GM12874 (cell line): ENCODE data around the gene IGF1.

Experiments used
- TF ChIP-seq, protein P1 (sequence below): IDR thresholded peaks from 2 replicates; pipeline ENCODE4 v1.5.1; 2011; ENCODE audit warnings: low read depth, mild to moderate bottlenecking, control low read depth, low read length, moderate library complexity; ENCODE audit not compliant: insufficient read depth

The IGF1 gene

DNA sequence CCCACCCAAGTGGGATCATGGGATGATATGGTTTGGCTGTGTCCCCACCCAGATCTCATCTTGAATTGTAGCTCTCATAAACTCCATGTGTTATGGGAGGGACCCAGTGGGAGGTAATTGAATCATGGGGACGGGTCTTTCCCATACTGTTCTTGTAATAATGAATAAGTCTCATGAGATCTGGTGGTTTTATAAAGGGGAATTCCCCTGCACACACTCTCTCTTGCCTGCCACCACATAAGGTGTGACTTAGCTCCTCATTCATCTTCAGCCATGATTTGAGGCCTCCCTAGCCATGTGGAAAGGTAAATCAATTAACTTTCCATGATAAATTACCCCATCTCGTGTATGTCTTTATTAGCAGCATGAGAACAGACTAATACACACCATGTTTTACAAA, 109.2 kb downstream of the IGF1 start:
- TF ChIP-seq, protein P1, sequence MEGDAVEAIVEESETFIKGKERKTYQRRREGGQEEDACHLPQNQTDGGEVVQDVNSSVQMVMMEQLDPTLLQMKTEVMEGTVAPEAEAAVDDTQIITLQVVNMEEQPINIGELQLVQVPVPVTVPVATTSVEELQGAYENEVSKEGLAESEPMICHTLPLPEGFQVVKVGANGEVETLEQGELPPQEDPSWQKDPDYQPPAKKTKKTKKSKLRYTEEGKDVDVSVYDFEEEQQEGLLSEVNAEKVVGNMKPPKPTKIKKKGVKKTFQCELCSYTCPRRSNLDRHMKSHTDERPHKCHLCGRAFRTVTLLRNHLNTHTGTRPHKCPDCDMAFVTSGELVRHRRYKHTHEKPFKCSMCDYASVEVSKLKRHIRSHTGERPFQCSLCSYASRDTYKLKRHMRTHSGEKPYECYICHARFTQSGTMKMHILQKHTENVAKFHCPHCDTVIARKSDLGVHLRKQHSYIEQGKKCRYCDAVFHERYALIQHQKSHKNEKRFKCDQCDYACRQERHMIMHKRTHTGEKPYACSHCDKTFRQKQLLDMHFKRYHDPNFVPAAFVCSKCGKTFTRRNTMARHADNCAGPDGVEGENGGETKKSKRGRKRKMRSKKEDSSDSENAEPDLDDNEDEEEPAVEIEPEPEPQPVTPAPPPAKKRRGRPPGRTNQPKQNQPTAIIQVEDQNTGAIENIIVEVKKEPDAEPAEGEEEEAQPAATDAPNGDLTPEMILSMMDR = no peak

DNA sequence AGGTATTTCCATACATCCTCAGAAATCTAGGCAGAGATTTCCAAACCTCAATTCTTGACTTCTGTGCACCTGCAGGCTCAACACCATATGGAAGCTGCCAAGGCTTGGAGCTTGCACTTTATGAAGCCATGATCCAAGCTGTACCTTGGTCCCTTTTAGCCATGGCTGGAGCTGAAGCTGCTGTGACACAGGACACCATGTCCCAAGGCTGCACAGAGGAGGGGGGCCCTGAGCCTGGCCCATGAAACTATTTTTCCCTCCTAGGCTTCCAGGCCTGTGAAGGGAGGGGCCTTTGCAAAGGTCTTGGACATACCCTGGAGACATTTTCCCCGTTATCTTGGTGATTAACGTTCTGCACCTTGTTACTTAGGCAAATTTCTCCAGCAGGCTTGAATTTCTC, 110.5 kb downstream of the IGF1 start:
- TF ChIP-seq, protein P1 = no peak

DNA sequence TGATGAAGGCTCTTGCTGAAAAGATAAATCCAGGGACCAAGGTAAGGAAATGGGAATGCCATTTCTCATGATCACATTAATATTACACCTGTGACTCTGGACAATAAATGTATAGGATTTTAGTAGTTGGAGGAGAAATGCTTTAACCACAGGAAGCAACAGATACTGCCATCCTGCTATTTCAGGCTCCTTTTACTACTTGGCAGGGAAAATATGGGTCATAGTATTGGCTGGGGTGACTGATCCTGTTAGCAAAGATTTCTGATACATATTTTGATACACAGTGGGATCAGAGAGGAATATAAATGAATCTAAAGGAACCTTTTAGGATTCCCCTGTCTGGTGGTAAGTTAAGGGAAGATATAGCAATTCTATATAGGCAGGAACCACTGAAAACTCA, 115.0 kb downstream of the IGF1 start:
- TF ChIP-seq, protein P1 = no peak

DNA sequence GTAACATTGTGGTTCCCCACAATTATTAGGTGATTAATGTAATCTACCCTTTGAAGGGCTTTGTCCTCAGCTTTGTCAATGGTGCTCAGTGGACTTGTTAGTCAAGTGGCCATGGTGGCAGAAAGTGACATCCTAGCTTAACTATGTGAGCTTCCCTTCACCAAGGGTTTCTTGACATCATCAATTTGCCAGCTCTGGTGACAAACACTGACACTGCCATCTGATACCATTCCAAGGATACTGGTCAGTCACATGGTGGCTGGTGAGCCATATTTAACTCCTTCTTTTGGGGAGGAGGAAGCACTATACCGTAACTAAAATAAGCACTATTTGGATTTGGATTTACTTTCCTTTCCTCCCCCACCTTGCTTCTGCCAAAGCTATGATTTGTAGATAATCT, 115.7 kb downstream of the IGF1 start:
- TF ChIP-seq, protein P1 = no peak

DNA sequence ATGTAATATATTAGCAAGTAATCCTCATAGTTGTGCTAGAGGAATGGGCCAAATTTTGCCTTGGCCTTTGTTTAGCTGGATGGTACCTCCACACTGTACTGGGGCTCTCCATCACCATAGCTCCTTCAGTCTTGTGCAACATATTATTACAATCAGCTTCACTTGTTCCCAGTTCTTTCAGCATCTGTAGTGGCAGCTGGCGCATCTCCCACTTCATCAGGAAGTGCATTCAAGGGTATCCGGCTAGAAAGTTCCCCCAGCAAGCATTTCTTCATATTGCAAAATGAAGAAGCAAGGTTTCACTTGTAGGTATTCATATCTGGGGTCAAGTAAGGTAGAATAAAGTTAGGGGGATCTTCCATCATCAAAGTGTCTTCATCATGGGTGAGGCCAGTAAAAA, 123.7 kb downstream of the IGF1 start:
- TF ChIP-seq, protein P1 = no peak

DNA sequence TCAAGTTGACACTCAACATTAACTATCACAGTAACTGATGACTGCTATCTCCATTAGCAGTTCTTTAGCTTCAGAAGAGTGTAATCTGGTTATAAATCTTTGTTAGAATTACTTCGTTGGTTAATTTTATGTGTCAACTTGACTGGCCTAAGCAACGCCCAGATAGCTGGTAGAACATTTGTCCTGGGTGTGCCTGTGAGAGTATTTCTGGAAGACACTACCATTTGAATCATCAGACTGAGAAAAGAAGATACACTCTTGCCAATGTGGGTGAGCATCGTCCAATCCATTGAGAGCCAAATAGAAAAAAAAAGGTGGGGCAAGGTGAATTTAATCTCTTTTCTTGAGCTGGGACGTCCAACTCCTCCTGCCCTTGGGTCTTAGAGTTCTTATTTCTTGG, 129.0 kb downstream of the IGF1 start:
- TF ChIP-seq, protein P1 = no peak

DNA sequence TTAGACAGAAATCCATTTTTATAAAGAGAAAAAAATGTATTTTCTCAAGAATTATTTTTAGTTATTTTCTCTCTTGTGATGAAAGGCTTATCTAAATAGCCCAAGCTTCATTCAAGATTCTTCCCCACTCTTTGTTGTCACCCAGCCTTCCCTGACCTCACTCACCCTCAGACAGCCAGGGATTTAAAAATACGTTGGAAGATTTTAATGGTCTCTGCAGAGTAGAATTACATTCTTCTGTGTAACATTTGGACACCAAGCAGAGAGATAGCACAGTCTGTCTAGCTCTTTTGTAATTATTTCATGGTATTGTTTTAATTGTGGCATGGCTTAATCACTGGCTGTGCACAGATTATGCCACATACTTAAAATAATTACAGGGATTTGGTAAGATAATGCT, 130.3 kb downstream of the IGF1 start:
- TF ChIP-seq, protein P1 = no peak

DNA sequence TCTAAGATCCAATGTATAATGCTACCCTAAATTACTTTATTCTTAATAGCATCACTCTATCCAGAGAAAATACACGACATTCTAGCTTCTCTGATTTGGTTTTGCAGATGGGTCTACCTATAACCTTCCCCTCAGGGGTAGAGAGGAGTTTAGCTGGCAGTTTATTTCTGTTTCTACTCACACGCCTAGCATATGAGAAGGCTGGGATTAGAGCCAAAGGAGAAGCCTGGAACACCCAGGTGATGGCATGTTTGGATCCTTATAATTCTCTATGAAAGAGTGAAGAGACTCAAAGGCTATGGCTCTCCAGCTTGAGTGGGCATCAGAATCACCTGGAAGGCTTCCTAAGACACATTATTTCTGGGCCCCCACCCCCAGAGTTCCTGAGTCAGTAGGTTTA, 131.3 kb downstream of the IGF1 start:
- TF ChIP-seq, protein P1 = no peak
